ENCODE data around the gene SLC11A2.
"Not testable (repeated sequence)": the region's sequence is repeated elsewhere in the genome, so short reads cannot be mapped to it uniquely, and the experiment has no call there.

Gene SLC11A2

GRCh38 chr12:50988871-50989270, 37.3 kb downstream of the SLC11A2 start:
- DNase-seq: no peak

DNA sequence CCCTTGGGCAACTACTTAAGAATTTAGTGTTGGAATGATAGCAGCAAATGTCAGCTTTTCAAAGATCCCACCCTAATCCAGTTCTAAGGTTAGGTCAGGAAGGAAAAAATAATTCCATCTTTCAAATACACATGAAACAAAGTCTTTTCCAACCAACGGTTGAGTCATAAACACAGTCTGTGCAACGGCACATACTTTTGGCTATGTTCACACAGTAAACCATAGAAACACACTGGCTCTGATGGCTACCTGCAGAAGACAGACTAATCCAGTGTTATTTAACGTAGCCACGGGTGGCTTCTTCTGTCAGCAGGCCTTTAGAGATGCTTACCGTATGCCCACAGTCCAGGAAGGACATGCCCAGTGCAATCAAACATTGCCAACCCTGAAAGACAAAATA, 38.1 kb downstream of the SLC11A2 start:
- no peak for DNase-seq

DNA sequence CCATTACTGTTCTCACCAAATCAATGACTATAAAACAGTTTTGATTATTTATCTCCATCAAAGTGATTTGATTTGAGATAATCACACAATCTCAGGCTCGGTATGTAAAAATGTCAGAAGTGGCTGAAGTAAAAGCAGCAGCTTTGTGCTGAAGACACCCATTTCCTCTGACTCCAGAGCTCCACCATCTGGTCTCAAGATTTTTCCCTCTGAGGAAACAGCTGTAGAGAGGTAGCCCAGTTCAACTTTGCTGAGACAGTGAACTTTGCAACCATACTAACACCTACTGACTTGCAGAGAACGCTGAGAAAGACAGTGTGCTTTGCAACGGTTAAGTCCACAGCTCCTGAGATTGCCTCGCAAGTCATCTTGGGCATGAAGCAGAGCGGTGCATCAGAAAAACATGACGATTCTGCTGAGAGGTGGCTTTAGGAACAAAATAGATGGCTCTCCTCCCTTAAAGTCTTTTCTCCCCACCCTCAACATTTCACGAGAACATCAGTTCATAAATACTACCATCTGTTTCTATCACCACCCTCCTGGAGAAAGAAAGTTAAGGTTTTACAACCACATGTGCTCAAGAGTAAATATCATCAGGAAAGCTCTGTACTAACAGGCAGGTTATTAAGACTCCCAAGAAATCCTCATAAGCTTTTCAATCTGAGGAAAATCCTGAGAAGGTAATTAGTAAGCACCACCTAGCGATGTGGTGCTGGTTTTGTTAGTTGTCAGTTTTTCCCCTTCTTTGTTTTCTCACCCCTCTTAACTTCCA, 39.0 kb downstream of the SLC11A2 start:
- peak; percentile 36 for DNase-seq

DNA sequence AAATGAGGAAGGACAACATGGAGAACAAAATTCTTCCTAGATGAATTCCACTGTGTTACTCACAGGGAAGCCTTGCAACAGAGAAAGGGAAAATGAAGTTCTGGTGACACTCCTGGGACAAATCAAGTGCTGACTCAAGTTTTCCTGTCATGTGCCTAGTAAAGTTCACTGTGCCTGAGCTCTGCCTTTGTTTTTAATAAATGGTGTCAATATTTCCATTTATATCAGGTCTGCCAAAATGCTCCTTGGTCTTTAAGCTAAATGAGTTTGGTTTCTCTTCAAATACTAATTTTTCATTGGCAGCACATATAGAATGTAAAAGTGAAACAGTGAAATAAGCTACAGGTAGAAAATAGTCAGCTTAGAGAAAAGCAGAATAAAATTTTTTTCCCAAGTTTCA, 40.9 kb downstream of the SLC11A2 start:
- no peak for DNase-seq

DNA sequence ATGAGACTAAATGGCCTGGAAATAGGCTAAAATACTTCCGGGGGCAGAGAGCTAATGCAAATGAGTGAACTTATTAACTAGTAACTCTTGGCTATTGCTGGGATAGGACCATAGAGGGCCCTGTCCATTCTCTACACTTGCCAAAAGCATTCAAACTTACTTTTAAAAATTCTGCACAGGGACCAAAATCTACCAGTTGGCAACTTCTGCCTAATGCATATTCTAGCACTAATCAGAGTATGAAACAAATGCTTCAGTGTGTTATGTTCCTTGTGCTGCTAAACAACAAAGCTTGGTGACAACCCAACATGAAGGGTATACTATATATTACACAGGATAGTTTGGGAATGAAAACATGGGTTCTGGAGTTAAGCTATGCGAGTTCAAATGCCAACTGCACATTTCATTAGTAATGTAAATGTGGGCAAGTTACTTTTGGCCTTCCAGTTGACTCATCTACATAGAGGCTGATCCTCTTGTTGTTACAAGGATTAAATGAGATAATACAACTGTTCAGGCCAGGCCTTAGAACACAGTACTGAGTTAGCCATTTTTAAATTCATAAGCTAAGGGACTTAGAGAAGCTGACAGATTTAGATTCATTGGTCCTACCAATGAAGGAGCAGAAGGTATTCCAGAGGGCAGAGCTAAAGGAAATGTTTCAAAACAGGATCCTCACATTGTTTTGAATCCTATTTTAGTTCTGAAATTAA, 41.4 kb downstream of the SLC11A2 start:
- no peak for DNase-seq

DNA sequence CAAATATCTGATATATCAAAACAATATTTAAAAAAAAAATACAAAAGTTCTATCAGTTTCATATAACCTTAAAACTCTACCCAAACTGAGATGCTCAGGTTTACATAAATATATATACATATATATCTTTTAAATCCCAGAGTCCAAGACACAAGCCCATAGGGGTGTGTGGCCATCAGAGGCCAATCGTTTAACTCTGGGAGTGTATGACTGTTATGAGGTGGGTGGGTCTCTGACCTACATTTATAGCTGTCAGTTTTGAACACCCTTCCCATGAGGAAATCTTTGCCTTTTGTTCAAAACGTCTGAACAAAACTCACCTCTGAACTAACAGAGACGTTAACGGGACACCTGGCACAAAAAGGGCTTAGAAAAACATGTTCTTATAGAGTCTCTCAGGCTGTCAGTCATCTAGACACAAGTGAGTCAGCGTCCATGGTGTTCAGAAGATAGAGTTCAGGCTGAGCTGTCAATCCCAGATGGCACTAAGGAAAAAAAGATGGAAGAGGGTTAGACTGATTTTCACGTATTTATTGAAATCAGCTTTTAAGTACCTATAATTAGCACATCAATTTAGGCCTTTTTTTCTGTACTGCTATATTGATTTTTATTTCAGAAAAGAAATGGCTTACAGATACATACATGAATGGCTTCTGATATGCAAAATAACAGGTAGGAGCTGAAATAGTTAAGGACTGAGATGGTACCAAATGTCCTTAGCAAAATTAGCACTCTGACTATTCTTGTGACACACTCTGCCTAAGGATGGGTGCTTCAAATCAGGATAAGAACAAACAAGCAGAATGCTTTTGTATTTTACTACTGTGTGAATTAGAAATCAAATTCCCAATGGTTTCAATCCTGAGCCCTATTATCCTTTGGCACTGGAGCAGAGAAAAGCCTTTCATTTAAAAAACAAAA, 44.6 kb downstream of the SLC11A2 start:
- no peak for DNase-seq

DNA sequence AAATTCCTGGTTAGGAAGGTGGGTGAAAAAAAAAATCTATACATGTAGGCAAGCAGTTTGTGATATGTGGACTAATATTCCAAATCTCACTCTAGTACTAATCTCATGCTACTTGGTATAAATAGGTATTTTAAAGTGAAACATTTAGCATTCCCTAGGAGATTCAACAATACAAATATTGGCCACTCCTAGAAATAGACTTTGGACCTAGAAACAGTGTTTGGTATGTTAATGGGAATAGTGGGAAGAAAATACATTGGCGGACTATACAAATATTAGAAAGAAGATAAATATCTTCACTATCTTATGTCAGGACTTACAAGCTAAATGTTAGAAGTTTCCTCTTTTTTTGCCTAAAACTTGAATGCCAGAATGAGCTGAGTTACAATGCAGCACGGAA, 45.6 kb downstream of the SLC11A2 start:
- DNase-seq: no peak

DNA sequence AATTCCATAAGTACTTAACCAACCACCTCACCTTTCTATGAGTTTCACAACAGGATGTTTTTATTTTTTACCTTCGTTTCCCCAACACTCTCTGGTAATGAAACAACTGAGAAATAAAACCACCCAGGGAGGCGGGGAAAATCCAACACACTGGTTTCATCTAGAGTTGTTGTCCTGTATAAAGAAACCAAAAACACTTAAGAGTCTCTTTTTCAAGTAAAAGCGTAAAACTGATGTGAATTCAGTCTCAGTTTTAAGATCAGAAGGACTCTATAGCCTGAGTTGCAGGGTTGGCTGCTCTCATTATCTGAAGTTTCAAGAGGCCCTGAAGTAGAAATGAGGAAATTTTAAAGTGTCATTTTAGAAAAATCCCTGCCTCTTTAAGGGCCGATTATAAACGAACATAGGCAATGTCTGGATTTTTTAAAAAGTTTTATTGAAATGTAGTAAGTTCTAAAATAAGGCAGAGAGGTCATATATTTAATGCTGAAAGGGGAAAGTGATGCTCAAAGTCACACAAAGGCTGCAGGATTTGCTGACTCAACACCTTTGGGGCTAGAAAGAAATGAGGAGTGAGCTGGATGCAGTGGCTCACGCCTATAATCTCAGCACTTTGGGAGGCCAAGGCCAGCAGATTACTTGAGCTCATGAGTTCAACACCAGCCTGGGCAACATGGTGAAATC, 46.7 kb downstream of the SLC11A2 start:
- no peak for DNase-seq

DNA sequence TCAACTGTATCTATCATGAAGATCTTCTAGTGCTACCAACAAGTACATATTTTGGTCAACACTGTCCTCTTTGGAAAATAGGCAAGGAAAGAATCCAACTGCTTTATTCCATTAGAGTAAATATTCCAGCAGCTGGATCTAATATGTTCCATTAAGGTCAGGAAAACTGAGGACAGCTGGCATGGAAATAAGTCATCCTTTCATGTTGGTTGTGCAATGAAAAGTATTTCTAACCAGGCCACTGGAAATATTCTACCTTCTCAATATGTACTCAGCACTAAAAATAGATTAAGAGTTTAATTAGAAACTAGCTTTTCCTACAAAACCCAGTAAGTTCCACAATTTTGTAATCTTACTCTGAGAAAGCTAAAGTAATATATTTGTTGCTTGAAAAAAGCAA, 54.2 kb downstream of the SLC11A2 start:
- no peak for DNase-seq

- no peak for DNase-seq
Observed at GRCh38 chr12:50964432-50964831, 61.8 kb downstream of the SLC11A2 start.

GRCh38 chr12:50961708-50962107, 64.5 kb downstream of the SLC11A2 start:
- DNase-seq: no peak

- no peak for DNase-seq
Observed at GRCh38 chr12:50960130-50960529, 66.1 kb downstream of the SLC11A2 start.

DNA sequence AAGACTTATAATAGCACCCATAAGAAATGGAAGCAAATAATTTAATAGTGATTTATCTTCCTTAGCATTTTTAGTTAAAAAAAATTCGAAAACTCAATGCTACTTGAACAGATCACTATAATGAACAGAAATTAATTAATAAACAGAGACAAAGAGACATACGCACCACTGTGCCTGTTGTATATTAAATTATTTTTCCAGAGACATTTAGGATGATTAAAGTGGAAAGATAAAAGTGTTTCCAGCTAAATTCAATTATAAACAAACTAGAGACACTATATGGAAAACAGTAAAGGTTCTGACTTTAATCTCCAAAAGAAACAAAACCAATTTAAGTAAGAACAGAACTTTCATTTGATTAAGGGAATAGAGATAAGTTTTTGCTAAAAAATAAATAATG, 70.5 kb downstream of the SLC11A2 start:
- DNase-seq: no peak

DNA sequence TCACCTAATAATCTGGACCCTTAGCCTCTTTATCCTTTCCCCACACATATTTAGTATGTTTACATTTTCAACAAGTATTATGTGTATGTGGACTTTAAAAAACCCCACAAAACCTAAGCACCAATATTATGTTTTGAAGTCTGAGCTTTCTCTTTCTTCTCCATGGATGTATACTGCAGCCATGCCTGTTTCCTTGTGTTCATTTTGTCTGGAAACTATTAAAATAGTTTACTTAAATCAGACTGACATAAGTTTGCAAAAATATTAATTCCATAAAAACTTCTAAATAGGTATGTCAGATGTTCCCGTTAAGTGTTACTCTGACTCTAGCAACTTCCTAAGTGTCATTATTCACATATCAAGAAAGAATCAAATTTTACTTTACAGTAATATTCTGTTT, 70.9 kb downstream of the SLC11A2 start:
- no peak for DNase-seq

DNA sequence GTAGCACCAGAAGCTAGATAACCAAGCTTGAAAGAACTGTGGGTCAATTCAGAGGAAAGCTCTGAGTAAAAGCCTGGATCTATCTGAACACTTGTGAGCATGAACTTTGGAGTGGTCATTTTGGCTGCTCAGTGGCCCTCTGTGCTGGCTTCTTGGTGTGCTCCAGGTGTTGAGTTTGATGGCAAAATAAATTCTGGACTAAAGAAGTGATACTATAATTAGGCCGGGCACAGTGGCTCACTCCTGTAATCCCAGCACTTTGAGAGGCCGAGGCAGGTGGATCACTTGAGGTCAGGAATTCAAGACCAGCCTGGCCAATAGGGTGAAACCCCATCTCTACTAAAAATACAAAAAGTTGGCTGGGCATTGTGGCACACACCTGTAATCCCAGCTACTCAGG, 71.4 kb downstream of the SLC11A2 start:
- DNase-seq: not testable (repeated sequence)

DNA sequence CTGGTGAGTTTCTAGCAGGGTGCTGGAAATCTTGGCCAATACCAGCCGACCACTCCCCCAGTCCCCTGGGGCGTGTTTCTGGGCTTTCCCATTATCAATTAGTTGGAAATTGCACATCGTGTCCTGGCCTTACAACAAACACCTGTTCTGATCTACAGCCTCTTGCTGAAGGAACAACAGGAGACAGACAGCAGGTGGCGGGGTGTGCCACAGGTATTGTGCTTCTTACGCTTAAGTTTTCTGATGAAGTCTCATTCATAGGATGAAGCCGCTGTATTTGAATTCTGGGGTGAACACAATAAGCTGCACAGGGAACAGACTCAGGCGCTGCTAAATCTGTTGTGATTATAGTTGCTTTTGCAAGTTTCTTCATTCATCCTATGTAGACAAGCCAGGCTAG, 73.1 kb downstream of the SLC11A2 start:
- DNase-seq: peak; percentile 7

- DNase-seq: no peak
Observed at GRCh38 chr12:50952510-50952909, 73.7 kb downstream of the SLC11A2 start, which contains the start of gene HIGD1C. HIGD1C (plus strand) TSS chr12:50952544; CDS start chr12:50953999, 1,455 bp downstream.

GRCh38 chr12:50951112-50951511, 75.1 kb downstream of the SLC11A2 start:
- DNase-seq: no peak

- DNase-seq: no peak
Observed at GRCh38 chr12:50949801-50950302, 76.3 kb downstream of the SLC11A2 start.

GRCh38 chr12:50948798-50949197, 77.4 kb downstream of the SLC11A2 start:
- DNase-seq: no peak

DNA sequence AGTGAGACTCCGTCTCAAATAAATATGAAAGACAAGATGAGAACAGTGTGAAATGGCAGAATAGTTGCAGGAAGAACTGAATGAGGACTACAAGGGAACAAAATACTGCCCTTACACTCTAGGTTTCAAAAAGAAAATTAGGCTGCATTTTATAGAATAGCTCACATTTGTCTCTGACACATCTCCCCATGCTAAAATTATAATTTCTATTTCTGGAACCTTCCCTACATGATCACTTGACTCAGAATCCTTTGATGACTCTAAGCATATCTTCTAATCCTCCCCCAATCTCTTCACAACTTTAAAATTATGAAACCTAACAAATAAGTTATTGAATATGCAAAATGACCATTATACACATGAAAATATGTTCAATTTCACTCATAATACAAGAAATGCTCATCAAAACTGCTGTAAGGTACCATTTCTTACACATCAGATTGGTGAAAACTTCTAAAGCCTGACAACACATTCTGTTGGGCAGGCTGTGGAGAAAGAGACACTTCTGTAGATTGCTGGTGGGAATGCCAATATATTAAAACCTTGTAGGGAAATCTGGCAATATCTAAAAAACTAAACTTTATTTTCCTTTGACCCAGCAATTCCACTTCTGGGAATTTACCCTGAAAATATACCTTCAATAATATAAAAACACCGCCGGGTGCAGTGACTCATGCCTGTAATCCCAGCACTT, 78.1 kb downstream of the SLC11A2 start:
- DNase-seq: no peak

DNA sequence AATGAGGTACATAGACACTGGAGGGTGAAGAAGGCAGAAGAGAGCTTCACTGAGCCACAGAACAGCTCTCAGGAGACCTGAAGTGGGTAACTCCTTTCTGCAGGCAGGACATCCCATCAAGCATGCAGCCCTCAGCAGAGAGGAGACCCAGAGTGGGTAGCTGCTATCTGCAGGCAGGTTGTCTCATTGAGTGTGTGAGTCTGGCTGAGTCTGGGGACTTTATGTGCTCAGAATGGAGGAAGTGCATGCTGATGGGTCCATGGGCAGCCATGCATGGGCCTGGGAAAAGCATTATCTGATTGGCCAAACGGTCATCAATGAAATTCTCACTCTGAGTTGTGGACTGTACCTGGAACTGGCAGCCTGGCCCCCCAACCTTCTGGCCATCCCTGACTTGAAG, 88.5 kb downstream of the SLC11A2 start:
- no peak for DNase-seq

Measured in CD4-positive, alpha-beta T cell treated with Interleukin-17A for 4 hours (primary cell).